Fibroblast of the aortic adventitia (primary cell): Measurements from ENCODE around the gene ERC2. TPM values are rescaled to one million over a fixed set of nuclear protein-coding genes. Genes with fewer than 3 reads are reported as not detected.
A peak's percentile ranks its signal among the peaks of the same experiment; 100 is the strongest.

ENCODE experiments used
- DNase-seq: peaks from one replicate; pipeline ENCODE4 v3.0.0-alpha.2; 2010; ENCODE audit warnings: low read depth
- H3K4me3 ChIP-seq: 2 replicates; pipeline ENCODE4 v1.5.1; 2011; ENCODE audit warnings: low read depth, mild to moderate bottlenecking, control low read depth, low read length, moderate library complexity
- total RNA-seq: library from RNA; depleted of rRNA; stranded (reverse); fragments of >200 nt; gene quantifications from 2 replicates; pipeline ENCODE4 v1.2.3, GENCODE V29; 2012; ENCODE audit warnings: low replicate concordance
- TF ChIP-seq, protein P1 (sequence below): IDR thresholded peaks from 2 replicates; pipeline ENCODE4 v1.5.1; 2011; ENCODE audit warnings: mild to moderate bottlenecking, low read length, control low read depth, inconsistent platforms; ENCODE audit not compliant: insufficient read depth

The ERC2 gene
- total RNA-seq, 1 donor: 0.09 TPM

DNA sequence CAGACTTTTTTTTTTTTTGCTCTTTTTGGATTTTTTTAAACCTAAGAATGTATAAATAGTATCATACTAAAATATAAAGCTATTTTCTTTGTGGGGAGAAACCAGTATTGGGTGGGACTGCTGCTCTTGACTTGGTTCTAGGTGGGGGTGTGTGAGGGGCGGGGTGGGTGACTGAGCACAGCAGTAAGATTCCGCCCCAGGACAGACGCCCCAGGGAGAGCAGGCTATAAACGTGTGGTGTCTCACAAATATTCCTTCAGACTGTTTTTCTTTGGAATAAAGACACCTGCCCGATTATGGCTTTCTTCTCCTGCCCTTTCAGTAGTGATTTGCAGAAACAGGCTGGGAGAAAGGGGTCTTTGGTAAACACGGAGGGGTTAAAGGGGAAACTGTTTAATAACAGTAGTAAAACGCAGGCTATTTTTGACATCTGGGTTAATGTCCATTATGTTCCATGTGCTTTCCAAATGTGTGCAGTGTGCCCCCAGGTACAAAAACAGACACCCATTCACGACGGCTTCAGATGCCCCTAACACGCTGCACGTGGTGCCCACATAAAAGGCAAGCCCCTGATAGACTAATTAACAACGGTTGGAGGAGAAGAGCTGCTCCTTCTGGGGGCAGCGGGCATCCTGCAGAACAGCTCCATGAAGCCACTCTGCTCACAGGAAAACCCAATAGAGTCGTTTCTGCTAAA lies 952.6 kb downstream of the ERC2 start:
- no peak overlapping the region for H3K4me3 ChIP-seq
- DNase-seq: no peak
- TF ChIP-seq, protein P1, sequence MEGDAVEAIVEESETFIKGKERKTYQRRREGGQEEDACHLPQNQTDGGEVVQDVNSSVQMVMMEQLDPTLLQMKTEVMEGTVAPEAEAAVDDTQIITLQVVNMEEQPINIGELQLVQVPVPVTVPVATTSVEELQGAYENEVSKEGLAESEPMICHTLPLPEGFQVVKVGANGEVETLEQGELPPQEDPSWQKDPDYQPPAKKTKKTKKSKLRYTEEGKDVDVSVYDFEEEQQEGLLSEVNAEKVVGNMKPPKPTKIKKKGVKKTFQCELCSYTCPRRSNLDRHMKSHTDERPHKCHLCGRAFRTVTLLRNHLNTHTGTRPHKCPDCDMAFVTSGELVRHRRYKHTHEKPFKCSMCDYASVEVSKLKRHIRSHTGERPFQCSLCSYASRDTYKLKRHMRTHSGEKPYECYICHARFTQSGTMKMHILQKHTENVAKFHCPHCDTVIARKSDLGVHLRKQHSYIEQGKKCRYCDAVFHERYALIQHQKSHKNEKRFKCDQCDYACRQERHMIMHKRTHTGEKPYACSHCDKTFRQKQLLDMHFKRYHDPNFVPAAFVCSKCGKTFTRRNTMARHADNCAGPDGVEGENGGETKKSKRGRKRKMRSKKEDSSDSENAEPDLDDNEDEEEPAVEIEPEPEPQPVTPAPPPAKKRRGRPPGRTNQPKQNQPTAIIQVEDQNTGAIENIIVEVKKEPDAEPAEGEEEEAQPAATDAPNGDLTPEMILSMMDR: no peak

DNA sequence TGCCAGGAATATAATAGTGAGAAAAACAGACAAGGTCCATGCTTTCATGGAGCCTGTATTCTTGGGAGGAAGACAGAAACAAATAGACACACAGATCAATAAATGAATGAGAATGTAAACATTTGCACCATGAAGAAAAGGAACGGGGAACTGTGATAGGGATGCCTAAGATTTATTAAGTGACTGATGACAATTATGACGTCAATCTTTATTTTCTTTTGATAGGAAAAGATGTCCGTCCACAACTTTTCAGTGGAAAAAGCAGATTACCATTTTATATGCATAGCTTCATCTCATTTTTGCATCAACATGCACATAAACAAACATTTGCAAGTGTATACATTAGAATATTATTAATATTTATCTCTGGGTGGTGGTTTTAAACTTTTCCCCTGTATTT lies 953.3 kb downstream of the ERC2 start:
- no peak overlapping the region for H3K4me3 ChIP-seq
- TF ChIP-seq, protein P1: no peak
- DNase-seq: no peak

DNA sequence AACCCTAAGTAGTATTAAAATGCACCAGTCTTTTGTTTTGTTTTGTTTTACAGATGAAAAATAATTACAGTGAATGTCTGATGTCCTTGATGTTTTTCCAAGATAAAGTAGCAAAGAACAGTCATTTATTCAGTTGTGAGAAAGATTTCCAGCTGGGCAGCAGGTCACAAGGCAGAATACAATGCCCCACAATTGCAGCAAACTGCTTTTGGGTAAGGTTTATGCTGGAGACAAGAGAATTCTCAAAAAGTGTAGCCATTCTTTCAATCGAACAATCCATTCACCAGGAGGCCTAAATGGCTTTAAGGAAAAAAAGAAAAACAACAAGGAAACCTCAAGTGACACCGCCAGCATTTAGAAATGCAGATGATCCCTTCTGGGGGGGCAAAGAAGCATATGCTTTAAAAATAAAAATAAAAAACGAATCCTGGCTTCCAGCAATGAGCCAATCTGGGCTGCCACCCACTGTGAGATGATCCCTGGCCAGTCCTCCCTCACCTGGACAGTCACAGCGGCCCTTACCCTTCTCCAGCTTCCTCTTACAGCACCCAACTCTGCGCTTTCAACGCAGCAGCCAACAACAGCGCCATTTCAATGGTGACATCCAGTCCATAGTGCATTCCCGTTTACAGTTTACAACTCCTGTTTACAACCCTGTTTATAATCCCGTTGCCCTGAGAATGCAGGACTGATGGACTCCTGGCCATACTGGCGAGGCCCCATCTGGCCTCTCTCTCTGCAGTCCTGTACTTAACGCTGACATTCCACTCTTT lies 955.5 kb downstream of the ERC2 start:
- TF ChIP-seq, protein P1: no peak
- DNase-seq: no peak
- no peak overlapping the region for H3K4me3 ChIP-seq

- no peak overlapping the region for H3K4me3 ChIP-seq
- TF ChIP-seq, protein P1: no peak
- peak; percentile 89 for DNase-seq
These were observed 956.2 kb downstream of the ERC2 start for GRCh38 chr3:55511895-55512570.

GRCh38 chr3:55508335-55508734 lies 959.9 kb downstream of the ERC2 start:
- DNase-seq: no peak
- TF ChIP-seq, protein P1: no peak
- no peak overlapping the region for H3K4me3 ChIP-seq

- no peak for DNase-seq
- no peak overlapping the region for H3K4me3 ChIP-seq
- TF ChIP-seq, protein P1: no peak
These were observed 960.5 kb downstream of the ERC2 start for GRCh38 chr3:55507808-55508207.
